Endothelial cell of umbilical vein (primary cell): ENCODE measurements around the gene GPRC6A. TPM values are rescaled to one million over a fixed set of nuclear protein-coding genes. Genes with fewer than 3 reads are reported as not detected.
"Not testable (repeated sequence)": the region's sequence is repeated elsewhere in the genome, so short reads cannot be mapped to it uniquely, and the experiment has no call there.

Experiments
- BruUV-seq: library from RNA; stranded (reverse); fragments of 400-500 nt; replicated peaks from 2 replicates; lab custom pipeline; 2021; lab: Mats Ljungman, UMichigan
- CTCF ChIA-PET: fragments of 300-600, 350-600 bp; sonication (Branson Sonifier 250); formaldehyde crosslinking; loops from one replicate; lab custom pipeline; 2021; ENCODE audit warnings: antibody characterized with exemption, inconsistent platforms; lab: Charles Lee
- POLR2A ChIA-PET: fragments of 300-600, 350-600 bp; sonication (Branson Sonifier 250); formaldehyde crosslinking; loops from one replicate; lab custom pipeline; 2021; ENCODE audit warnings: antibody characterized with exemption, inconsistent platforms; lab: Charles Lee
- DNase-seq: peaks from one replicate; pipeline ENCODE4 v3.0.0-alpha.2; 2011; ENCODE audit warnings: low read depth, low spot score
- FAIRE-seq: peaks from 2 replicates; lab custom pipeline; 2011; peaks lifted over from hg19 to GRCh38; lab: Jason Lieb, UNC
- H2AFZ ChIP-seq: 2 replicates; pipeline ENCODE4 v1.6.0; 2012; ENCODE audit warnings: low read depth, low read length, control low read depth, inconsistent platforms
- H3K27ac ChIP-seq: 2 replicates; pipeline ENCODE4 v1.5.1; 2011; ENCODE audit warnings: low read depth, mild to moderate bottlenecking, control low read depth, low read length, moderate library complexity; ENCODE audit not compliant: insufficient read depth
- H3K27me3 ChIP-seq, 2 experiments: 2 replicates each; pipeline versions ENCODE4 v1.6.0 to v1.6.1; 2011; ENCODE audit warnings: low read length in 2 of 2, mixed read lengths in 1 of 2; ENCODE audit not compliant: control insufficient read depth in 2 of 2, insufficient read depth in 2 of 2
- H3K36me3 ChIP-seq, 2 experiments: 2 replicates in 1 of 2; 3 replicates in 1 of 2; pipeline ENCODE4 v1.5.1; 2011; ENCODE audit warnings: low read length in 2 of 2, mild to moderate bottlenecking in 1 of 2, moderate library complexity in 1 of 2; ENCODE audit not compliant: control insufficient read depth in 2 of 2, insufficient read depth in 2 of 2; ENCODE audit errors: extremely low read depth in 1 of 2
- H3K4me1 ChIP-seq: 3 replicates; pipeline ENCODE4 v1.5.1; 2011; ENCODE audit warnings: mild to moderate bottlenecking, low read length; ENCODE audit not compliant: control insufficient read depth, insufficient read depth; ENCODE audit errors: extremely low read depth
- H3K4me2 ChIP-seq: 2 replicates; pipeline ENCODE4 v1.6.1; 2011; ENCODE audit warnings: low read length, control low read depth, mixed read lengths; ENCODE audit not compliant: insufficient read depth
- H3K4me3 ChIP-seq, 3 experiments: fragments of 200-600 bp in 1 of 3; sonication (generic), shearing (Covaris generic) in 1 of 3; replicated peaks in 1 of 3; 2 replicates each; pipeline ENCODE4 v1.5.1; 2011 to 2016; ENCODE audit warnings: control low read depth in 3 of 3, low read length in 3 of 3, mild to moderate bottlenecking in 2 of 3, inconsistent platforms in 1 of 3, low read depth in 1 of 3, moderate library complexity in 1 of 3; ENCODE audit not compliant: insufficient read depth in 1 of 3
- H3K79me2 ChIP-seq: 2 replicates; pipeline ENCODE4 v1.6.0; 2012; ENCODE audit warnings: low read length, inconsistent platforms; ENCODE audit not compliant: control insufficient read depth, insufficient read depth
- H3K9ac ChIP-seq: replicated peaks from 2 replicates; pipeline ENCODE3; 2011; ENCODE audit warnings: low read length, control low read depth; ENCODE audit not compliant: insufficient read depth; ENCODE audit errors: extremely low read depth
- H3K9me1 ChIP-seq: replicated peaks from 3 replicates; pipeline ENCODE4 v1.6.0; 2011; ENCODE audit warnings: mild to moderate bottlenecking, low read length; ENCODE audit not compliant: control insufficient read depth, insufficient read depth; ENCODE audit errors: extremely low read depth
- H3K9me3 ChIP-seq: replicated peaks from 2 replicates; pipeline ENCODE4 v1.5.1; 2012; ENCODE audit warnings: low read length, inconsistent platforms; ENCODE audit not compliant: control insufficient read depth, insufficient read depth
- H4K20me1 ChIP-seq: replicated peaks from 2 replicates; pipeline ENCODE3; 2011; ENCODE audit warnings: mild to moderate bottlenecking, low read length; ENCODE audit not compliant: control insufficient read depth, insufficient read depth; ENCODE audit errors: extremely low read depth
- EZH2 ChIP-seq: IDR thresholded peaks from 2 replicates; pipeline ENCODE4 v1.6.1; 2012; ENCODE audit warnings: borderline replicate concordance, low read depth, mild to moderate bottlenecking, moderate library complexity, low read length, inconsistent platforms; ENCODE audit not compliant: severe bottlenecking
- GATA2 ChIP-seq: IDR thresholded peaks from 2 replicates; pipeline ENCODE4 v1.7.0; 2011; ENCODE audit warnings: low read depth, mild to moderate bottlenecking, moderate library complexity, mixed read lengths, low read length; ENCODE audit not compliant: insufficient read length, insufficient read depth
- JUN ChIP-seq: IDR thresholded peaks from 2 replicates; pipeline ENCODE4 v1.6.1; 2011; ENCODE audit warnings: borderline replicate concordance, low read depth; ENCODE audit not compliant: insufficient read length, insufficient read depth
- MYC ChIP-seq: IDR thresholded peaks from one replicate; pipeline ENCODE4 v1.6.1; 2011; ENCODE audit warnings: mild to moderate bottlenecking, low read depth, low read length
- POLR2A ChIP-seq: IDR thresholded peaks from 2 replicates; pipeline ENCODE4 v1.6.1; 2012; ENCODE audit warnings: low read depth, mild to moderate bottlenecking, control low read depth, low read length
- POLR2AphosphoS5 ChIP-seq: IDR thresholded peaks from 2 replicates; pipeline ENCODE4 v1.6.1; 2012; ENCODE audit warnings: low read depth, mild to moderate bottlenecking, control low read depth, low read length, moderate library complexity; ENCODE audit not compliant: insufficient read depth
- dilution Hi-C: fragments of 300-500 bp; cut with MboI; formaldehyde crosslinking; loops from one replicate; pipeline ENCODE4 v1.15.0; 2019; ENCODE audit warnings: low sequenced_read_pairs; ENCODE audit not compliant: extremely low pct_ligation_motif_present
- intact Hi-C: fragments of 100-400 bp; cut with micrococcal nuclease; formaldehyde crosslinking; loops from one replicate; pipeline ENCODE4 v1.10.0; 2022
- polyA plus RNA-seq, 4 experiments: library from polyadenylated mRNA; depleted of rRNA in 3 of 4; stranded (reverse) in 3 of 4; unstranded in 1 of 4; fragments of >200 nt; gene quantifications; 2 replicates each; pipeline versions ENCODE4 v1.2.1 to v1.2.3, GENCODE V29; 2011 to 2012; ENCODE audit warnings: missing spikeins in 1 of 4
- total RNA-seq: library from RNA; stranded (reverse); gene quantifications from 2 replicates; pipeline ENCODE4 v1.2.3, GENCODE V29; 2021
- TF ChIP-seq, protein P1 (sequence below): IDR thresholded peaks from 2 replicates; pipeline ENCODE4 v1.6.1; 2011; ENCODE audit not compliant: insufficient read depth, insufficient read length
- TF ChIP-seq, protein P2 (sequence below), 2 donors: IDR thresholded peaks; 1 replicate in 1 of 2; 2 replicates in 1 of 2; pipeline ENCODE4 v1.5.1; 2011; ENCODE audit warnings: low read length in 2 of 2, mild to moderate bottlenecking in 2 of 2, moderate library complexity in 2 of 2, control low read depth in 1 of 2, inconsistent platforms in 1 of 2, low read depth in 1 of 2; ENCODE audit not compliant: insufficient read depth in 1 of 2; ENCODE audit errors: extremely low read depth in 1 of 2

GPRC6A gene
- total and polyA plus RNA-seq, 2 donors (not counting 3 experiments of a cell fraction or from before 2014, with no cell fraction given), result not detected

DNA sequence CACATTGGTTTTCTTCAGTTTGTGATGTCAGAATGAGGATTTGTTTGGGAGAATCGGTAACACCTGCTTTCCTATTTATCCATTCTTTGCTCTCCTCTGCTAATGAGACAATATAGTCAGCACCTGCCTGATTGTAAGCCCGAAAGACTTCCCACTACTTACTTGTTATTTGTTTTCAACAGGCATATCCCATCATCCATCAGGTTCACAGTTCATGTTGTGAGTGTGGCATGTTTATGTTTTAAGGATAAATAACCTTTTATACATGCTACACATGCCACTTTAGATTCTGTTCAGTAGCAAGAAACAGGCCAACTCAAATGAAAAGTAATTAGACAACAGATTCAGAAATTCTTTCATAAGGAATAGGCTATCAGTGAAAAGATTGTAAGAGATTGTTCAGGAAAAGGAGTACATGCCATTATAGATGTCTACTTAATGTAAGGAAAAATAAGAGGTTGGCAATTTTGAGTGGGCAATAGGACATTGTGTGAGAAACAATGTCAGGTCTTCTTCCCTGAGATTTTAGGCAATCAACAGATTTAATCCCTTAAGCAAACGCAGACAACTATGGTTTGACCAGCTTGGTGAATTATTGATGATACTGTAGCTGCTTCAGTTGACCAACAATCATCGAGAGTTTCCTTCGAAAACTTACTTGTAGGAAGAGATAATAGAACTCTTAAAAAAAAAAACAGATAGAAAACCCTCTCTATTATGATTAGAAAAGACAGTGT, 7.9 kb upstream of the GPRC6A start:
- TF ChIP-seq MYC (no peak), POLR2A (no peak), EZH2 (no peak), JUN (no peak), GATA2 (no peak), POLR2AphosphoS5 (no peak)
- TF ChIP-seq, protein P1, sequence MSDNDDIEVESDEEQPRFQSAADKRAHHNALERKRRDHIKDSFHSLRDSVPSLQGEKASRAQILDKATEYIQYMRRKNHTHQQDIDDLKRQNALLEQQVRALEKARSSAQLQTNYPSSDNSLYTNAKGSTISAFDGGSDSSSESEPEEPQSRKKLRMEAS, result no peak
- TF ChIP-seq, protein P2, sequence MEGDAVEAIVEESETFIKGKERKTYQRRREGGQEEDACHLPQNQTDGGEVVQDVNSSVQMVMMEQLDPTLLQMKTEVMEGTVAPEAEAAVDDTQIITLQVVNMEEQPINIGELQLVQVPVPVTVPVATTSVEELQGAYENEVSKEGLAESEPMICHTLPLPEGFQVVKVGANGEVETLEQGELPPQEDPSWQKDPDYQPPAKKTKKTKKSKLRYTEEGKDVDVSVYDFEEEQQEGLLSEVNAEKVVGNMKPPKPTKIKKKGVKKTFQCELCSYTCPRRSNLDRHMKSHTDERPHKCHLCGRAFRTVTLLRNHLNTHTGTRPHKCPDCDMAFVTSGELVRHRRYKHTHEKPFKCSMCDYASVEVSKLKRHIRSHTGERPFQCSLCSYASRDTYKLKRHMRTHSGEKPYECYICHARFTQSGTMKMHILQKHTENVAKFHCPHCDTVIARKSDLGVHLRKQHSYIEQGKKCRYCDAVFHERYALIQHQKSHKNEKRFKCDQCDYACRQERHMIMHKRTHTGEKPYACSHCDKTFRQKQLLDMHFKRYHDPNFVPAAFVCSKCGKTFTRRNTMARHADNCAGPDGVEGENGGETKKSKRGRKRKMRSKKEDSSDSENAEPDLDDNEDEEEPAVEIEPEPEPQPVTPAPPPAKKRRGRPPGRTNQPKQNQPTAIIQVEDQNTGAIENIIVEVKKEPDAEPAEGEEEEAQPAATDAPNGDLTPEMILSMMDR (IDR thresholded peaks at IDR 0.05; ENCODE audit: extremely low read depth in 1 of 2, insufficient read depth in 1 of 2, low read depth in 1 of 2, low read length in 2 of 2), result no peak
- Histone ChIP-seq H2AFZ (no peak overlapping the region), H3K36me3 (no peaks in the 10 kb centered on the region), H3K4me2 (no peak overlapping the region), H3K4me3 (no peak overlapping the region), H3K9me3 (no peaks in the 10 kb centered on the region), H4K20me1 (no peaks in the 10 kb centered on the region), H3K27me3 (peaks cover 0 to 2% of the 10 kb centered on the region in 2 experiments), H3K9me1 (no peaks in the 10 kb centered on the region), H3K9ac (no peak overlapping the region), H3K4me1 (no peaks in the 10 kb centered on the region), H3K27ac (no peak overlapping the region), H3K79me2 (no peaks in the 10 kb centered on the region)
- ChIA-PET POLR2A (no interaction called here), CTCF (no interaction called here)
- no peak for DNase-seq
- no TSS peak for BruUV-seq
- FAIRE-seq, result no peak
- intact Hi-C loops (no loop called here), dilution Hi-C loops (no loop called here)

DNA sequence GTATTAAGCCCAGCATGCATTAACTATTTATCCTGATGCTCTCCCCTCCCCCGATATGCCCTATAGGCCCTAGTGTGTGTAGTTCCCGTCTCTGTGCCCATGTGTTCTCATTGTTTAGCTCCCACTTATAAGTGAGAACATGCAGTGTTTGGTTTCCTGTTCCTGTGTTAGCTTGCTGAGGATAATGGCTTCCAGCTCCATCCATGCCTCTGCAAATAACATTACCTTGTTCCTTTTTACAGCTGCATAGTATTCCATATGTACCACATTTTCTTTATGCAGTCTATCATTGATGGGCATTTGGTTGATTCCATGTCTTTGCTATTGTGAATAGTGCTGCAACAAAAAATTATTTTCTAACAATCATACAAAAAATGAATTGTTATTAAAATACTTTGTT, 5.6 kb upstream of the GPRC6A start:
- not testable (repeated sequence) for H3K4me1 ChIP-seq

More for the DNA sequence above, 5.6 kb upstream of the GPRC6A start:
- H3K27me3 ChIP-seq, H3K4me2 ChIP-seq, DNase-seq, dilution Hi-C loops, H3K9me1 ChIP-seq, H3K4me3 ChIP-seq, POLR2A ChIA-PET, CTCF ChIA-PET, H3K79me2 ChIP-seq, FAIRE-seq, intact Hi-C loops, H3K27ac ChIP-seq, H2AFZ ChIP-seq, H3K9me3 ChIP-seq, H3K36me3 ChIP-seq, H4K20me1 ChIP-seq, H3K9ac ChIP-seq, BruUV-seq: not testable (repeated sequence)
